SU-DHL-6 (cell line): ENCODE results near the gene SEM1.

ENCODE experiments used
- EZH2phosphoT487 ChIP-seq: fragments of 200-600 bp; sonication (generic), shearing (Covaris generic); conservative IDR thresholded peaks from 2 replicates; pipeline ENCODE4 v1.6.1; 2018; ENCODE audit warnings: mild to moderate bottlenecking, antibody characterized with exemption, low read length, moderate library complexity, mixed read lengths
- TF ChIP-seq, protein P1 (sequence below): fragments of 200-600 bp; sonication (generic); IDR thresholded peaks from one replicate; pipeline ENCODE4 v1.5.1; 2017; ENCODE audit warnings: antibody characterized with exemption, mild to moderate bottlenecking, low read length, moderate library complexity; ENCODE audit not compliant: insufficient read depth, poor library complexity, severe bottlenecking

DNA sequence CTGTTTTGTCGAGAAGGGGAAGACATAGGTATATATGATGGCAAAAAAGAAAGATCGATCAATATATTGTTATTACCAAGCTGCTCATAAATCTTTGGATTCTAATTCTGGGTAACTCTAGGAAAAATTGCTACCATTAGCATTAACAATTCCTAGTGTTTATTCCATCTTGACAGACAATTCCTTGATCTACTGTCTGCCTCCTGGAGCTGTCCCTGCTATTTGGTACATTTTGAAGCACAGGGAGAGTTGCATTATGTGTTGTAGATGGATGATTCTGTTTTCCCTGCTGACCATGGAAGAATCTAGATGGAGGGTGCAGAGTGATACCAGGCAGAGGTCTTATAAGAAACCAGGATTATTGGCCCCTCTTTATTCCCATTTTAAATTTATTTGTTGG lies 29.1 kb upstream of the SEM1 start:
- TF ChIP-seq, protein P1, sequence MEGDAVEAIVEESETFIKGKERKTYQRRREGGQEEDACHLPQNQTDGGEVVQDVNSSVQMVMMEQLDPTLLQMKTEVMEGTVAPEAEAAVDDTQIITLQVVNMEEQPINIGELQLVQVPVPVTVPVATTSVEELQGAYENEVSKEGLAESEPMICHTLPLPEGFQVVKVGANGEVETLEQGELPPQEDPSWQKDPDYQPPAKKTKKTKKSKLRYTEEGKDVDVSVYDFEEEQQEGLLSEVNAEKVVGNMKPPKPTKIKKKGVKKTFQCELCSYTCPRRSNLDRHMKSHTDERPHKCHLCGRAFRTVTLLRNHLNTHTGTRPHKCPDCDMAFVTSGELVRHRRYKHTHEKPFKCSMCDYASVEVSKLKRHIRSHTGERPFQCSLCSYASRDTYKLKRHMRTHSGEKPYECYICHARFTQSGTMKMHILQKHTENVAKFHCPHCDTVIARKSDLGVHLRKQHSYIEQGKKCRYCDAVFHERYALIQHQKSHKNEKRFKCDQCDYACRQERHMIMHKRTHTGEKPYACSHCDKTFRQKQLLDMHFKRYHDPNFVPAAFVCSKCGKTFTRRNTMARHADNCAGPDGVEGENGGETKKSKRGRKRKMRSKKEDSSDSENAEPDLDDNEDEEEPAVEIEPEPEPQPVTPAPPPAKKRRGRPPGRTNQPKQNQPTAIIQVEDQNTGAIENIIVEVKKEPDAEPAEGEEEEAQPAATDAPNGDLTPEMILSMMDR, result no peak
- no peak for TF ChIP-seq EZH2phosphoT487
